Measurements from ENCODE around the gene OR4C5. TPM values are rescaled to one million over a fixed set of nuclear protein-coding genes. Genes with fewer than 3 reads are reported as not detected.
"Not testable (repeated sequence)": the region's sequence is repeated elsewhere in the genome, so short reads cannot be mapped to it uniquely, and the experiment has no call there.

OR4C5 gene
- total RNA-seq, 1 donor from 2014 or later, result not detected

- H3K27me3 Mint-ChIP-seq, result no peaks in the 10 kb centered on the region
- DNase-seq, result no peak
Observed at GRCh38 chr11:48341466-48341865, 24.8 kb downstream of the OR4C5 start.

GRCh38 chr11:48324620-48325019 lies 41.6 kb downstream of the OR4C5 start, which contains the start of gene OR4C3:
TSS of gene OR4C3 (plus strand) at chr11:48324920. CDS start at chr11:48325022, 102 bp downstream.
- H3K9me3 Mint-ChIP-seq; CTCF ChIA-PET; DNase-seq; ATAC-seq (ENCODE audit: low read depth); POLR2A ChIA-PET; H3K4me1 Mint-ChIP-seq; H3K4me3 Mint-ChIP-seq; intact Hi-C loops (cut with micrococcal nuclease); H3K27ac Mint-ChIP-seq; H3K36me3 Mint-ChIP-seq (ENCODE audit: low read depth); H3K27me3 Mint-ChIP-seq: not testable (repeated sequence)

More at GRCh38 chr11:48341466-48341865, 24.8 kb downstream of the OR4C5 start:
- ChIA-PET POLR2A (no interaction called here), CTCF (no interaction called here)
- no peak for ATAC-seq (ENCODE audit: low read depth)
- Mint-ChIP-seq H3K27ac (no peak overlapping the region), H3K36me3 (ENCODE audit: low read depth) (no peaks in the 10 kb centered on the region), H3K4me1 (no peaks in the 10 kb centered on the region), H3K9me3 (peaks cover 3% of the 10 kb centered on the region), H3K4me3 (no peak overlapping the region)
- intact Hi-C loops (cut with micrococcal nuclease), result no loop called here
- no peak for TF ChIP-seq CTCF (IDR thresholded peaks at IDR 0.05)

- H3K36me3 Mint-ChIP-seq (ENCODE audit: low read depth); ATAC-seq (ENCODE audit: low read depth); CTCF ChIA-PET; intact Hi-C loops (cut with micrococcal nuclease); H3K4me3 Mint-ChIP-seq; DNase-seq; H3K27me3 Mint-ChIP-seq; H3K4me1 Mint-ChIP-seq; POLR2A ChIA-PET; H3K27ac Mint-ChIP-seq; H3K9me3 Mint-ChIP-seq: not testable (repeated sequence)
Observed at GRCh38 chr11:48319813-48320212, 46.5 kb downstream of the OR4C5 start.

Other genes with a start within 250 kb of the OR4C5 start
- not detected in 2 replicates for gene OR4B1, start 149.7 kb downstream of the OR4C5 start, total RNA-seq
- gene OR4X2, start 121.4 kb downstream of the OR4C5 start, total RNA-seq, result not detected in 2 replicates
- not detected in 2 replicates for gene OR4X1, start 102.6 kb downstream of the OR4C5 start, total RNA-seq
- gene OR4S1, start 60.2 kb downstream of the OR4C5 start, total RNA-seq, result not detected in 2 replicates
- gene OR4C3, start 41.5 kb downstream of the OR4C5 start, total RNA-seq, result not detected in 2 replicates
- not detected in 2 replicates for gene OR4A47, start 122.3 kb upstream of the OR4C5 start, total RNA-seq

Measured in activated B cell treated with CpG ODN at 0.5 μM for 24 hours (primary cell).